Kidney tubule cell (primary cell): Measurements from ENCODE around the gene SP8.

Source experiments
- DNase-seq: peaks from one replicate; pipeline ENCODE4 v3.0.0-alpha.2; 2018; ENCODE audit warnings: low spot score

Gene SP8

GRCh38 chr7:20749906-20750305 lies 36.8 kb downstream of the SP8 start:
- no peak for DNase-seq

GRCh38 chr7:20748853-20749252 lies 37.8 kb downstream of the SP8 start:
- no peak for DNase-seq

- no peak for DNase-seq
Observed at GRCh38 chr7:20747001-20747400, 39.7 kb downstream of the SP8 start.

GRCh38 chr7:20745702-20746101 lies 41.0 kb downstream of the SP8 start:
- DNase-seq = no peak

- no peak for DNase-seq
Observed at GRCh38 chr7:20744954-20745446, 41.7 kb downstream of the SP8 start.

- DNase-seq = no peak
Observed at GRCh38 chr7:20742913-20743312, 43.8 kb downstream of the SP8 start.

GRCh38 chr7:20741801-20742200 lies 44.9 kb downstream of the SP8 start:
- DNase-seq = no peak

- DNase-seq = no peak
Observed at GRCh38 chr7:20738518-20739481, 47.9 kb downstream of the SP8 start.

GRCh38 chr7:20737840-20738448 lies 48.7 kb downstream of the SP8 start:
- DNase-seq = no peak

GRCh38 chr7:20735346-20736065 lies 51.2 kb downstream of the SP8 start:
- DNase-seq = no peak
